ENCODE data around the gene PIK3R4.
A peak's percentile ranks its signal among the peaks of the same experiment; 100 is the strongest.

PIK3R4 gene

GRCh38 chr3:130687327-130687726 lies 59.3 kb downstream of the PIK3R4 start:
- DNase-seq: no peak

GRCh38 chr3:130686833-130687232 lies 59.8 kb downstream of the PIK3R4 start:
- no peak for DNase-seq

GRCh38 chr3:130682131-130682530 lies 64.5 kb downstream of the PIK3R4 start:
- DNase-seq: no peak

GRCh38 chr3:130679218-130679617 lies 67.4 kb downstream of the PIK3R4 start:
- DNase-seq: no peak

GRCh38 chr3:130677343-130677742 lies 69.3 kb downstream of the PIK3R4 start:
- DNase-seq: no peak

GRCh38 chr3:130671545-130672312 lies 74.9 kb downstream of the PIK3R4 start:
- DNase-seq: no peak

GRCh38 chr3:130669740-130670139 lies 76.9 kb downstream of the PIK3R4 start:
- no peak for DNase-seq

- no peak for DNase-seq
These were observed 83.5 kb downstream of the PIK3R4 start for GRCh38 chr3:130663092-130663491.

GRCh38 chr3:130662501-130662996 lies 84.1 kb downstream of the PIK3R4 start:
- no peak for DNase-seq

- no peak for DNase-seq
These were observed 85.3 kb downstream of the PIK3R4 start for GRCh38 chr3:130661140-130661891.

- DNase-seq: no peak
These were observed 86.7 kb downstream of the PIK3R4 start for GRCh38 chr3:130659911-130660310.

- DNase-seq: no peak
These were observed 88.0 kb downstream of the PIK3R4 start for GRCh38 chr3:130658678-130659077.

- DNase-seq: no peak
These were observed 90.0 kb downstream of the PIK3R4 start for GRCh38 chr3:130656627-130657026.

GRCh38 chr3:130654921-130655320 lies 91.7 kb downstream of the PIK3R4 start:
- DNase-seq: peak; percentile 36

GRCh38 chr3:130654091-130654490 lies 92.5 kb downstream of the PIK3R4 start:
- DNase-seq: no peak

- no peak for DNase-seq
These were observed 97.5 kb downstream of the PIK3R4 start for GRCh38 chr3:130649061-130649654.

GRCh38 chr3:130648293-130648692 lies 98.3 kb downstream of the PIK3R4 start:
- DNase-seq: no peak

- DNase-seq: no peak
These were observed 101.4 kb downstream of the PIK3R4 start for GRCh38 chr3:130645261-130645660.

- no peak for DNase-seq
These were observed 101.9 kb downstream of the PIK3R4 start for GRCh38 chr3:130644628-130645253.

- no peak for DNase-seq
These were observed 106.6 kb downstream of the PIK3R4 start for GRCh38 chr3:130640027-130640426.

- DNase-seq: no peak
These were observed 110.0 kb downstream of the PIK3R4 start for GRCh38 chr3:130636480-130637234.

- no peak for DNase-seq
These were observed 110.7 kb downstream of the PIK3R4 start for GRCh38 chr3:130635978-130636377.
